CD4-positive, CD25-positive, alpha-beta regulatory T cell (primary cell): Measurements from ENCODE around the gene SRL. TPM values are rescaled to one million over a fixed set of nuclear protein-coding genes. Genes with fewer than 3 reads are reported as not detected.

ENCODE experiments used
- ATAC-seq, 2 donors: fragments of 150-1000 bp; cut with Tn5 transposase; one replicate each; pipeline ENCODE4 v1.10.0; 2021; ENCODE audit warnings: low read depth in 2 of 2, moderate number of reproducible peaks in 2 of 2, moderate library complexity in 1 of 2
- DNase-seq, 3 donors: peaks; one replicate each; pipeline versions ENCODE4 v3.0.0 to v3.0.0-alpha.2; 2012 to 2022; ENCODE audit warnings: mixed read lengths in 1 of 3
- H3K27ac ChIP-seq: one replicate; pipeline ENCODE4 v1.7.0; 2013; ENCODE audit warnings: mild to moderate bottlenecking, low read length; ENCODE audit not compliant: insufficient read depth, poor library complexity, severe bottlenecking
- H3K27me3 ChIP-seq: one replicate; pipeline ENCODE4 v1.7.0; 2013; ENCODE audit warnings: low read length; ENCODE audit not compliant: control insufficient read depth, insufficient read depth
- H3K36me3 ChIP-seq: one replicate; pipeline ENCODE4 v1.7.0; 2013; ENCODE audit warnings: mild to moderate bottlenecking, low read length, moderate library complexity; ENCODE audit not compliant: control insufficient read depth, insufficient read depth
- H3K4me1 ChIP-seq: 2 replicates; pipeline ENCODE4 v1.7.0; 2013; ENCODE audit warnings: mild to moderate bottlenecking, low read length; ENCODE audit not compliant: insufficient read depth, control insufficient read depth, poor library complexity, severe bottlenecking
- H3K4me3 ChIP-seq: one replicate; pipeline ENCODE4 v1.7.0; 2013; ENCODE audit warnings: low read depth, mild to moderate bottlenecking, low read length, moderate library complexity
- H3K9me3 ChIP-seq, 2 experiments: 1 replicate in 1 of 2; 2 replicates in 1 of 2; pipeline ENCODE4 v1.7.0; 2013; ENCODE audit warnings: low read length in 2 of 2, mild to moderate bottlenecking in 1 of 2, moderate library complexity in 1 of 2; ENCODE audit not compliant: control insufficient read depth in 2 of 2
- H3K27ac Mint-ChIP-seq, 3 donors: one replicate each; pipeline ENCODE4 v1.8.0; 2020 to 2022; ENCODE audit warnings: mild to moderate bottlenecking in 3 of 3, mixed read lengths in 3 of 3, moderate library complexity in 2 of 3
- H3K27me3 Mint-ChIP-seq: one replicate; pipeline ENCODE4 v1.8.0; 2022; ENCODE audit warnings: mild to moderate bottlenecking, mixed read lengths
- H3K36me3 Mint-ChIP-seq: one replicate; pipeline ENCODE4 v1.8.0; 2020; ENCODE audit warnings: mixed read lengths
- H3K4me1 Mint-ChIP-seq, 4 donors: one replicate each; pipeline ENCODE4 v1.8.0; 2020 to 2022; ENCODE audit warnings: mixed read lengths in 4 of 4, mild to moderate bottlenecking in 1 of 4
- H3K4me3 Mint-ChIP-seq, 4 donors: one replicate each; pipeline ENCODE4 v1.8.0; 2020 to 2022; ENCODE audit warnings: mild to moderate bottlenecking in 4 of 4, mixed read lengths in 4 of 4, moderate library complexity in 3 of 4
- H3K9me3 Mint-ChIP-seq, 7 donors: one replicate each; pipeline ENCODE4 v1.8.0; 2020 to 2022; ENCODE audit warnings: mixed read lengths in 7 of 7, mild to moderate bottlenecking in 3 of 7, moderate library complexity in 2 of 7
- polyA plus RNA-seq, 4 donors: library from polyadenylated mRNA; unstranded; fragments of 300-500 nt; fragmentation: Illumina TruSeq; gene quantifications; one replicate each; pipeline ENCODE4 v1.2.3, GENCODE V29; 2021
- total RNA-seq: library from RNA; stranded (reverse); gene quantifications from one replicate; pipeline ENCODE4 v1.2.3, GENCODE V29; 2022

Gene SRL
- total and polyA plus RNA-seq, 5 donors from 2014 or later: not detected

GRCh38 chr16:4152267-4152666, 89.6 kb downstream of the SRL start:
- no peak overlapping the region for H3K27ac Mint-ChIP-seq
- DNase-seq (no peak), ATAC-seq (no peak)
- H3K36me3 Mint-ChIP-seq: no peaks in the 10 kb centered on the region
- Histone ChIP-seq H3K27me3 (peaks cover 3% of the 10 kb centered on the region), H3K27ac (no peak overlapping the region), H3K4me3 (no peak overlapping the region), H3K36me3 (no peaks in the 10 kb centered on the region), H3K9me3 (no peaks in the 10 kb centered on the region), H3K4me1 (no peaks in the 10 kb centered on the region)
- H3K27me3 Mint-ChIP-seq: peaks cover 12% of the 10 kb centered on the region
- peaks cover 0 to 2% (median 0%) of the 10 kb centered on the region in 7 donors for H3K9me3 Mint-ChIP-seq
- H3K4me3 Mint-ChIP-seq: no peak overlapping the region
- no peaks in the 10 kb centered on the region for H3K4me1 Mint-ChIP-seq

- no peak for ATAC-seq
- H3K27me3 Mint-ChIP-seq: peaks cover 17% of the 10 kb centered on the region
- Histone ChIP-seq H3K27ac (no peak overlapping the region), H3K9me3 (no peaks in the 10 kb centered on the region), H3K4me1 (no peaks in the 10 kb centered on the region), H3K36me3 (no peaks in the 10 kb centered on the region), H3K4me3 (no peak overlapping the region), H3K27me3 (peaks cover 3% of the 10 kb centered on the region)
- H3K27ac Mint-ChIP-seq: no peak overlapping the region
- no peak for DNase-seq
- H3K4me1 Mint-ChIP-seq: peaks cover 0 to 6% (median 3%) of the 10 kb centered on the region in 4 donors
- no peaks in the 10 kb centered on the region for H3K36me3 Mint-ChIP-seq
- peaks cover 0 to 1% (median 0%) of the 10 kb centered on the region in 7 donors for H3K9me3 Mint-ChIP-seq
- no peak overlapping the region for H3K4me3 Mint-ChIP-seq
Measured at GRCh38 chr16:4147236-4147635, 94.6 kb downstream of the SRL start.

GRCh38 chr16:4142268-4142667, 99.6 kb downstream of the SRL start:
- DNase-seq (peak in 2 of 3 donors; percentile 25 to 94), ATAC-seq (peak; percentile 80 to 94)
- no peaks in the 10 kb centered on the region for H3K36me3 ChIP-seq
- H3K9me3 ChIP-seq: no peaks in the 10 kb centered on the region
- Mint-ChIP-seq H3K4me1 (peaks cover 0 to 13% (median 3%) of the 10 kb centered on the region in 4 donors), H3K27me3 (peaks cover 31% of the 10 kb centered on the region), H3K9me3 (peaks cover 0 to 2% (median 0%) of the 10 kb centered on the region in 7 donors), H3K4me3 (peak overlapping the region in 1 of 4 donors; percentile 11), H3K36me3 (no peaks in the 10 kb centered on the region), H3K27ac (peak overlapping the region in 1 of 3 donors; percentile 82)
- H3K4me3 ChIP-seq: no peak overlapping the region
- no peak overlapping the region for H3K27ac ChIP-seq
- no peaks in the 10 kb centered on the region for H3K27me3 ChIP-seq
- no peaks in the 10 kb centered on the region for H3K4me1 ChIP-seq

- Mint-ChIP-seq H3K36me3 (no peaks in the 10 kb centered on the region), H3K27ac (no peak overlapping the region)
Measured at GRCh38 chr16:4141604-4142003, 100.3 kb downstream of the SRL start.

GRCh38 chr16:4140652-4141051, 101.2 kb downstream of the SRL start:
- ATAC-seq: no peak

More at GRCh38 chr16:4141604-4142003, 100.3 kb downstream of the SRL start:
- H3K4me3 ChIP-seq: no peak overlapping the region
- no peak overlapping the region for H3K4me3 Mint-ChIP-seq
- H3K9me3 ChIP-seq: no peaks in the 10 kb centered on the region
- H3K27me3 Mint-ChIP-seq: peaks cover 34% of the 10 kb centered on the region
- no peaks in the 10 kb centered on the region for H3K36me3 ChIP-seq
- DNase-seq (no peak), ATAC-seq (no peak)
- H3K27ac ChIP-seq: no peak overlapping the region
- H3K4me1 ChIP-seq: no peaks in the 10 kb centered on the region
- H3K9me3 Mint-ChIP-seq: peaks cover 0 to 2% (median 0%) of the 10 kb centered on the region in 7 donors
- H3K27me3 ChIP-seq: no peaks in the 10 kb centered on the region
- peaks cover 0 to 13% (median 3%) of the 10 kb centered on the region in 4 donors for H3K4me1 Mint-ChIP-seq

GRCh38 chr16:4139968-4140367, 101.9 kb downstream of the SRL start:
- Mint-ChIP-seq H3K27ac (no peak overlapping the region), H3K4me1 (peaks cover 0 to 13% (median 6%) of the 10 kb centered on the region in 4 donors), H3K36me3 (no peaks in the 10 kb centered on the region), H3K27me3 (peaks cover 45% of the 10 kb centered on the region), H3K4me3 (no peak overlapping the region), H3K9me3 (peaks cover 0 to 2% (median 0%) of the 10 kb centered on the region in 7 donors)
- ATAC-seq (no peak), DNase-seq (no peak)
- Histone ChIP-seq H3K27me3 (peaks cover 2% of the 10 kb centered on the region), H3K27ac (no peak overlapping the region), H3K9me3 (no peaks in the 10 kb centered on the region), H3K4me3 (no peak overlapping the region), H3K36me3 (no peaks in the 10 kb centered on the region), H3K4me1 (no peaks in the 10 kb centered on the region)

More at GRCh38 chr16:4140652-4141051, 101.2 kb downstream of the SRL start:
- peak in 1 of 3 donors; percentile 47 for DNase-seq
- Mint-ChIP-seq H3K27me3 (peaks cover 43% of the 10 kb centered on the region), H3K27ac (no peak overlapping the region), H3K9me3 (peaks cover 0 to 2% (median 0%) of the 10 kb centered on the region in 7 donors), H3K36me3 (no peaks in the 10 kb centered on the region), H3K4me3 (no peak overlapping the region), H3K4me1 (peaks cover 0 to 13% (median 4%) of the 10 kb centered on the region in 4 donors)
- Histone ChIP-seq H3K9me3 (no peaks in the 10 kb centered on the region), H3K36me3 (no peaks in the 10 kb centered on the region), H3K27me3 (peaks cover 2% of the 10 kb centered on the region), H3K4me1 (no peaks in the 10 kb centered on the region), H3K27ac (no peak overlapping the region), H3K4me3 (no peak overlapping the region)

Other genes starting within 250 kb of the SRL start
- gene ADCY9, start 125.6 kb downstream of the SRL start, total RNA-seq: 7.8 TPM
- gene ADCY9, start 125.6 kb downstream of the SRL start, polyA plus RNA-seq: under 1 TPM; 0.06 to 0.37 (median 0.17) TPM
- gene TFAP4, start 30.9 kb upstream of the SRL start, total RNA-seq: 11.2 TPM
- gene TFAP4, start 30.9 kb upstream of the SRL start, polyA plus RNA-seq: 1 to 10 TPM in 2 of 4 donors, under 1 TPM in 2; 0.64 to 1.3 (median 1.0) TPM
- gene GLIS2, start 74.0 kb upstream of the SRL start, total RNA-seq: not detected
- under 1 TPM in 1 of 4 donors, not detected in 3; 0.03 TPM for gene GLIS2, start 74.0 kb upstream of the SRL start, polyA plus RNA-seq
- gene PAM16, start 109.2 kb upstream of the SRL start, total RNA-seq: 39.6 TPM
- 10 to 100 TPM; 26.2 to 44.9 (median 40.1) TPM for gene PAM16, start 109.2 kb upstream of the SRL start, polyA plus RNA-seq
- gene VASN, start 129.8 kb upstream of the SRL start, total RNA-seq: 0.57 TPM
- gene VASN, start 129.8 kb upstream of the SRL start, polyA plus RNA-seq: under 1 TPM in 1 of 4 donors, not detected in 3; 0.14 TPM
- gene CORO7, start 174.5 kb upstream of the SRL start, total RNA-seq: 718 TPM
- 10 to 100 TPM; 52.5 to 69.3 (median 59.4) TPM for gene CORO7, start 174.5 kb upstream of the SRL start, polyA plus RNA-seq
- 27.0 TPM for gene DNAJA3, start 183.8 kb upstream of the SRL start, total RNA-seq
- gene DNAJA3, start 183.8 kb upstream of the SRL start, polyA plus RNA-seq: 10 to 100 TPM; 27.5 to 49.7 (median 41.8) TPM
- gene NMRAL1, start 232.5 kb upstream of the SRL start, total RNA-seq: 40.7 TPM
- 10 to 100 TPM; 45.6 to 61.7 (median 51.6) TPM for gene NMRAL1, start 232.5 kb upstream of the SRL start, polyA plus RNA-seq
- 41.2 TPM for gene HMOX2, start 234.3 kb upstream of the SRL start, total RNA-seq
- 100 to 1,000 TPM; 104 to 145 (median 126) TPM for gene HMOX2, start 234.3 kb upstream of the SRL start, polyA plus RNA-seq